Smooth muscle cell (in vitro differentiated cells): ENCODE results near the gene SDK1. TPM values are rescaled to one million over a fixed set of nuclear protein-coding genes. Genes with fewer than 3 reads are reported as not detected.

Experiments
- DNase-seq: peaks from one replicate; lab custom pipeline; 2025; ENCODE audit not compliant: unreplicated experiment; lab: John Stamatoyannopoulos, UW
- H2AFZ ChIP-seq: fragments of 200-600 bp; sonication (generic); 2 replicates; pipeline ENCODE4 v1.6.0; 2016; ENCODE audit warnings: antibody characterized with exemption, low read depth, mild to moderate bottlenecking
- H3F3A ChIP-seq: fragments of 200-600 bp; sonication (generic); 2 replicates; pipeline ENCODE4 v1.6.0; 2017; ENCODE audit warnings: antibody characterized with exemption, low read depth
- H3K27ac ChIP-seq: fragments of 200-600 bp; sonication (generic); 2 replicates; pipeline ENCODE4 v1.5.1; 2016; ENCODE audit warnings: low read depth, mild to moderate bottlenecking
- H3K27me3 ChIP-seq: fragments of 200-600 bp; sonication (generic); 2 replicates; pipeline ENCODE4 v1.6.1; 2016; ENCODE audit warnings: low read depth, mild to moderate bottlenecking
- H3K36me3 ChIP-seq: fragments of 200-600 bp; sonication (generic); 2 replicates; pipeline ENCODE4 v1.5.1; 2016; ENCODE audit warnings: low read depth
- H3K4me1 ChIP-seq: fragments of 200-600 bp; sonication (generic); 2 replicates; pipeline ENCODE4 v1.5.1; 2016; ENCODE audit warnings: low read depth
- H3K4me2 ChIP-seq: fragments of 200-600 bp; sonication (generic); 2 replicates; pipeline ENCODE4 v1.6.0; 2016; ENCODE audit warnings: mild to moderate bottlenecking
- H3K4me3 ChIP-seq: fragments of 200-600 bp; sonication (generic); 2 replicates; pipeline ENCODE4 v1.5.1; 2016; ENCODE audit warnings: mild to moderate bottlenecking
- H3K79me2 ChIP-seq: fragments of 200-600 bp; sonication (generic); 2 replicates; pipeline ENCODE4 v1.6.0; 2016; ENCODE audit warnings: low read depth, mild to moderate bottlenecking
- H3K9ac ChIP-seq: fragments of 200-600 bp; sonication (generic); 2 replicates; pipeline ENCODE4 v1.6.0; 2016; ENCODE audit warnings: low read depth
- H3K9me3 ChIP-seq: fragments of 200-600 bp; sonication (generic); replicated peaks from 2 replicates; pipeline ENCODE4 v1.5.1; 2016; ENCODE audit warnings: low read depth
- H4K20me1 ChIP-seq: fragments of 200-600 bp; sonication (generic); 2 replicates; pipeline ENCODE4 v1.6.0; 2016; ENCODE audit warnings: low read depth
- WGBS: methylation state at CpG from one replicate; pipeline ENCODE4 v1.1.7; 2016; ENCODE audit warnings: low lambda C conversion rate; 5-methylcytosine and 5-hydroxymethylcytosine counted together
- polyA plus RNA-seq: library from polyadenylated mRNA; unstranded; fragments of >200 nt; fragmentation: Nextera tagmentation; extraction: Ambion mirVana; gene quantifications from 2 replicates; pipeline ENCODE4 v1.2.1, GENCODE V29; 2016
- total RNA-seq: library from RNA; depleted of rRNA; stranded (reverse); fragments of >200 nt; gene quantifications from 2 replicates; pipeline ENCODE4 v1.2.3, GENCODE V29; 2014
- TF ChIP-seq, protein P1 (sequence below): fragments of 200-600 bp; sonication (generic); IDR thresholded peaks from 2 replicates; pipeline ENCODE4 v1.5.1; 2017; ENCODE audit warnings: borderline replicate concordance, mild to moderate bottlenecking, antibody characterized with exemption; ENCODE audit not compliant: insufficient read depth, poor library complexity, severe bottlenecking

The SDK1 gene
- total and polyA plus RNA-seq, 2 experiments from 2014 or later, result 1.1 to 2.5 TPM

DNA sequence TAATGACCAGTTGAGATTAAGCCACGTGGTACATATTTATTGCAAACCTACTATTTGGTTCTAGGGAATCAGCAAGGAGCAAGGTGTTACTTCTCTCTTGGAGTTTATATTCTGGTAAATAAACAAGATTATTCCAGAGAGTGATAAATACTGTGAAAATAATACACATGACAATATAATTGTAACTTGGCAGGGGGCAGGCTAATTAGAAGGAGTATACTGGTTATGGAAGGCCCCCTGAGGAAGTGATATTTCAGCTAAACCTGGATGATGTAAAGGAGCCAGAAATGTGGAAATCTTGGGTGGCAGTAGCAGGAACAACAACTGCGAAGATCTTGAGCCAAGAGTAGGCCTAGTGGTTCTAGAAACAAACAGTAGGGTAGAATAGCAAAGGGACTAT, 111.8 kb downstream of the SDK1 start:
- no peaks in the 10 kb centered on the region for H3K36me3 ChIP-seq
- H3K9me3 ChIP-seq, result no peaks in the 10 kb centered on the region
- H3K79me2 ChIP-seq, result no peaks in the 10 kb centered on the region
- H3F3A ChIP-seq, result no peaks in the 10 kb centered on the region
- no peak for DNase-seq
- no peaks in the 10 kb centered on the region for H3K4me1 ChIP-seq
- no peaks in the 10 kb centered on the region for H4K20me1 ChIP-seq
- no peak overlapping the region for H3K4me3 ChIP-seq
- TF ChIP-seq, protein P1, sequence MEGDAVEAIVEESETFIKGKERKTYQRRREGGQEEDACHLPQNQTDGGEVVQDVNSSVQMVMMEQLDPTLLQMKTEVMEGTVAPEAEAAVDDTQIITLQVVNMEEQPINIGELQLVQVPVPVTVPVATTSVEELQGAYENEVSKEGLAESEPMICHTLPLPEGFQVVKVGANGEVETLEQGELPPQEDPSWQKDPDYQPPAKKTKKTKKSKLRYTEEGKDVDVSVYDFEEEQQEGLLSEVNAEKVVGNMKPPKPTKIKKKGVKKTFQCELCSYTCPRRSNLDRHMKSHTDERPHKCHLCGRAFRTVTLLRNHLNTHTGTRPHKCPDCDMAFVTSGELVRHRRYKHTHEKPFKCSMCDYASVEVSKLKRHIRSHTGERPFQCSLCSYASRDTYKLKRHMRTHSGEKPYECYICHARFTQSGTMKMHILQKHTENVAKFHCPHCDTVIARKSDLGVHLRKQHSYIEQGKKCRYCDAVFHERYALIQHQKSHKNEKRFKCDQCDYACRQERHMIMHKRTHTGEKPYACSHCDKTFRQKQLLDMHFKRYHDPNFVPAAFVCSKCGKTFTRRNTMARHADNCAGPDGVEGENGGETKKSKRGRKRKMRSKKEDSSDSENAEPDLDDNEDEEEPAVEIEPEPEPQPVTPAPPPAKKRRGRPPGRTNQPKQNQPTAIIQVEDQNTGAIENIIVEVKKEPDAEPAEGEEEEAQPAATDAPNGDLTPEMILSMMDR, result no peak
- no peak overlapping the region for H3K4me2 ChIP-seq
- 92% methylated on average over 2 of the region's 2 CpGs for WGBS
- no peak overlapping the region for H2AFZ ChIP-seq
- no peak overlapping the region for H3K27ac ChIP-seq
- no peaks in the 10 kb centered on the region for H3K27me3 ChIP-seq
- no peak overlapping the region for H3K9ac ChIP-seq

DNA sequence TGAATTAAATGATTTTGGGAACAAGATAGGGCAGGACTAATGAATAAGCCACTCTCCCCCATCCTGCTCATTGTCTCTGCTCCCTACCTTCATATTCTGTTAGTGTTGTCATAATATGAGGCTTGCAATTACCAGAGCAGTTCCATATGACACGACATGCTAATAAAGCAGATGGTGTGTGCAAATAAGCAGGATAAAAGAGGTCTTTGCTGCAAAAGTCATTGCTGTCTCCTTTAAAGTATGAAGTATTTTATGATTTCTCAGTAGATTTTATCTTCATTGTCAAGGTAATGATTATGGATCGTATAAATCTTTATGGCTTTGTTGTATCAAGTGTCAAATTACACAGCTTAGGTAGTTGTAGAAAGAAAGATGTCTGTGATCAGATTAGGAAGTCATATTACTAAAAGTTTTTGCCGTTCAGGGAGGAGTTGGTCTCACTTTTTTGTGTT, 114.8 kb downstream of the SDK1 start:
- H3K36me3 ChIP-seq, result no peaks in the 10 kb centered on the region
- no peak overlapping the region for H3K9ac ChIP-seq
- no peaks in the 10 kb centered on the region for H3K9me3 ChIP-seq
- H3K79me2 ChIP-seq, result no peaks in the 10 kb centered on the region
- no peaks in the 10 kb centered on the region for H4K20me1 ChIP-seq
- WGBS, result 71% methylated on average over 3 of the region's 3 CpGs
- H3K4me2 ChIP-seq, result no peak overlapping the region
- H3K27me3 ChIP-seq, result no peaks in the 10 kb centered on the region
- no peak for DNase-seq
- no peak overlapping the region for H3K27ac ChIP-seq
- H3F3A ChIP-seq, result no peaks in the 10 kb centered on the region
- H3K4me3 ChIP-seq, result no peak overlapping the region
- no peak overlapping the region for H2AFZ ChIP-seq
- H3K4me1 ChIP-seq, result no peaks in the 10 kb centered on the region
- TF ChIP-seq, protein P1, result no peak

DNA sequence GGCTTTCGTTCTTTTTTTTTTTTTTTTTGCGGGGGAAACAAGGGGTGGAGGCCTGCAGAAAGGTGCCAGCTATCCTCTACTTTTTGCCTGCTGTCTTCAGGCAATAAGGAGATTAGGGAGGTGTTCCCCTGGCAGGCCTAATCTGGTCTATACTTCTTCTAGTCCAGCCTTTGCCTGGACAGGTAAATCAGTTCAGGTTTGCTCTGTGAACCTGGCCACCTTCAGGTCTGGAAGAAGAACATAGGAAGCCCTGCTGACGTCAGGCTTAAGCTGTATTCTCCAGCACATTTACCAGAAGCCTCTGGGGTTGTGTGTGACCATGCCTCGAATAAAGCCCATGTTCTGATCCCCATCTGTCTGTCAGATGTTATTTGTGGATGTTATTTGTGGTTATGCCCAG, 115.4 kb downstream of the SDK1 start:
- WGBS, result 84% methylated on average over 4 of the region's 4 CpGs
- Histone ChIP-seq H3K4me2 (no peak overlapping the region), H3K27ac (no peak overlapping the region), H4K20me1 (no peaks in the 10 kb centered on the region), H3K4me3 (no peak overlapping the region), H3K36me3 (no peaks in the 10 kb centered on the region), H3F3A (no peaks in the 10 kb centered on the region), H3K9ac (no peak overlapping the region), H3K9me3 (no peaks in the 10 kb centered on the region), H2AFZ (no peak overlapping the region), H3K27me3 (no peaks in the 10 kb centered on the region), H3K4me1 (no peaks in the 10 kb centered on the region), H3K79me2 (no peaks in the 10 kb centered on the region)
- TF ChIP-seq, protein P1, result no peak
- no peak for DNase-seq

DNA sequence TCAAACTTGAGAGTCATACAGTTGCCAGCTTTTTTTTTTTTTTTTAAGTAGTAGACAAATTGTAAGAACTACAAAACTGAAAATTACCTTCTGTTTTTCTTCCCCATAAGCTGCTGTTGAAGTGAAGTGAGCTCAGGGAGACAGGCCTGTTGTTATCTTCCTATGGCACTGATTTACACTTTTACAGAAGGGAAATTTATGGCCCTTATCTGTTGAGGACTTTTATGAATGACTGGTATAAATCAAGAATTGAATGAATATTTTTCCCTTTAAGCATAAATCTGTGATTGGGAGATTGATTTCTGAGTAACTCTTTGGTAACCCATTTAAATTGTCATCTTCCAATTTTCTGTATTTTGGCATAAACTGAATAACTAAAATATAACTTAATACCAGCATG, 124.0 kb downstream of the SDK1 start:
- Histone ChIP-seq H3K79me2 (no peaks in the 10 kb centered on the region), H3K9me3 (no peaks in the 10 kb centered on the region), H3K4me2 (no peak overlapping the region), H3K36me3 (no peaks in the 10 kb centered on the region), H2AFZ (no peak overlapping the region), H3K4me3 (no peak overlapping the region), H3K9ac (no peak overlapping the region), H3K27ac (no peak overlapping the region), H3K4me1 (no peaks in the 10 kb centered on the region), H3F3A (no peaks in the 10 kb centered on the region), H3K27me3 (no peaks in the 10 kb centered on the region), H4K20me1 (no peaks in the 10 kb centered on the region)
- TF ChIP-seq, protein P1, result no peak
- no peak for DNase-seq
